Stimulated activated CD8-positive, alpha-beta memory T cell treated with anti-CD3 and anti-CD28 coated beads, Interleukin-4, amount 100 ng/mL, for 24 hours (primary cell): ENCODE results near the gene C22orf42.
"Not testable (repeated sequence)": the region's sequence is repeated elsewhere in the genome, so short reads cannot be mapped to it uniquely, and the experiment has no call there.

ENCODE experiments used
- DNase-seq: peaks from one replicate; pipeline ENCODE4 v3.0.0-alpha.2; 2020; ENCODE audit warnings: low read depth

The C22orf42 gene

DNA sequence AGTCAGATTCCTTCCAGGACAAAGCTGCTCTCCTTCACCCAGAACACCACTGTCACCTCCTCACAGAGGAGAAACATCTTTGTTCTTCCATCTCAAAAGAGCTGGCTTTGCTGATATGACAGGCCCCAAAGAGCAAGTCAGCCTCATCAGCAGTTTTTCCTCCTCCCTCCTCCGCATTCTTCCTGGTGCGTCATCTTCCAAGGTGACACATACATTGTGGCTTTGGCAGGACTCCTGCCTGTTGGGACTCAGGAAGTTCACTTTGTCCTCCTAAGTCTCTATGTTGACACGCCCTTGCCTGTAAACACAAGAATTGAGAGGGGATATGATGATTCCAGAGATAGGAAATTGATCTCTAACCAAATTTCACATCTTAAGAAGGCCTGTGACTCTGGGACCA, 23.1 kb downstream of the C22orf42 start:
- not testable (repeated sequence) for DNase-seq

DNA sequence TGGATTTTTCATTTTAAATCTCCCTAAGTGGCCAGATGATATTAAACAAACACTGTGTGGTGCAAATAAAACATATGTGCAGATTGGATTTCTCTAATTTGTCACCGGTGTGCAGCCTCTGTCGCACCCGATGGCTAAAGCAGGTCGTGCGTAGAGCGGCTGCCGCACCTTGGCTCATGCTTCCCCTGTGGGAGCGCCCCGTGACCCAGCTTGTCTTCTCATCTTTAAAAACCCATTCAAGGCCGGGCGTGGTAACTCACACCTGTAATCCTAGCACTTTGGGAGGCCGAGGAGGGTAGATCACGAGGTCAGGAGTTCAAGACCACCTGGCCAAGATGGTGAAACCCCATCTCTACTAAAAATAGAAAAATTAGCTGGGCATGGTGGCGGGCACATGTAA, 24.3 kb downstream of the C22orf42 start:
- not testable (repeated sequence) for DNase-seq

DNA sequence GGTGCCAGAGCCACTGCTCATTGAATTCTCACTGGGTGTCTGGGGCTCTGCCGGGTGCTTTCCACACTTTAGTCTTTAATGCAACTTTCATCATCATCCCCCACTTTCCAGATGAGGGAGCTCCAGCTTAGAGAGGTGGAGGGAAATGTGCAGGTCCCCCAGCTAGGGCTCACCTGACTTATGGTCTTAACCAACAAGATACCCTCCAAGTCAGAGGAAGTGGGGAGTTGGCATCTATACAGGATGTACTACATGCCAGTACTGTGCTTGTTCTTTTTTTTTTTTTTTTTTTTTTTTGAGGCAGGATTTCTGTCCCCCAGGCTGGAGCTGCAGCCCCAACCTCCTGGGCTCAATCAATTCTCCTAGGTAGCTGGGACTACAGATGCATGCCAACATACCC, 26.3 kb downstream of the C22orf42 start:
- no peak for DNase-seq

DNA sequence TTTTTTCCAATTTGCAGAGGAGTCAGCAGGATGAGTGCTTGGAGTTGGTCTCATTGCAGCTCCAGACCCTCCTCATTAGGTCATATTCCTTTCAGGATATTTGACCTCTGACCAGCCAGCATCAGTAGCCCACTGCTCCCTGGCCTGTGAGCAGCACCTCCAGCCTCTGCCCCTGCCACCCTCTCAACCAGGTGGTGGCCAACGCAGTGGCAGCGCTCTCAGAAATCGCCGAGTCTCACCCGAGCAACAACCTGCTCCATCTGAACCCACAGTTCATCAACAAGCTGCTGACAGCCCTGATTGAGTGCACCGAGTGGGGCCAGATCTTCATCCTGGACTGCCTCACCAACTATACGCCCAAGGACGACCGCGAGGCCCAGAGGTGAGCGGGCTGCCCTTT, 27.0 kb downstream of the C22orf42 start:
- no peak for DNase-seq

DNA sequence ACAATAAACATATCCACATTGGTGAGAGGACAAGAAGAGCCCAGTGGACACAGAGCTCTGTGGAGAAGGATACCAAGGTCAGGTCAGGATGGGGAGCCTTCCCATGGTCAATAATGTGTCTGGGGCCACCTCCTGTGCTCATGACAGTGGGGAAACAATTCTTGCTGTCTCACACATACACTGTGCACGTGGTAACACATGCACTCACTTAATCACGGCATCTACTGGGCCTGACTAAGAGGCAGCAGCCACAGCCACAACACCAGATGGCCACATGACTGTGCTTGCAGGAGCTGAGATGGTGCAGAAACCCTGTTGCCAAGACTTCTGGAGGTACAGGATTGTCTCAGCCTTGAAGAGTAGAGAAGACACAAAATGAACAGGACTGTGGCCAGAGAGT, 28.6 kb downstream of the C22orf42 start:
- no peak for DNase-seq

DNA sequence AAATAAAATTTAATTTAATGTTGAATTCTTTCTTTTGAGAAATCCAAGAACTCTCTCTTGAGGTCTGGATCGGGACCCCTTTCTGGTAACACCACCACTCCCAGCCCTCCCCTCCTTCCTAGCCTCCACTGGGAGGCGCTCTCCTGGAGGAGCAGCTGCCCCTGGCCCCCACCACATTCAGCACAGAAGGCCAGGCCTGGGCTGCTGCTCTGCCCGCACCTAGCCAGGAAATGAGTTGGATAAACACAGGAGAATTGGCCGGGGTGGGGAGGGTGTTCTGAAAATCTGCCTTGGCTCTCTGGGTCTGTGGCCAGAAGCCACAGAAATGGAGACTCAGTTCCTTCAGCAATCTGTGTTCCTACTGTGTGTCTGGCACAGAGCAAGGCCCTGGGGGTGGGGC, 31.2 kb downstream of the C22orf42 start:
- no peak for DNase-seq

DNA sequence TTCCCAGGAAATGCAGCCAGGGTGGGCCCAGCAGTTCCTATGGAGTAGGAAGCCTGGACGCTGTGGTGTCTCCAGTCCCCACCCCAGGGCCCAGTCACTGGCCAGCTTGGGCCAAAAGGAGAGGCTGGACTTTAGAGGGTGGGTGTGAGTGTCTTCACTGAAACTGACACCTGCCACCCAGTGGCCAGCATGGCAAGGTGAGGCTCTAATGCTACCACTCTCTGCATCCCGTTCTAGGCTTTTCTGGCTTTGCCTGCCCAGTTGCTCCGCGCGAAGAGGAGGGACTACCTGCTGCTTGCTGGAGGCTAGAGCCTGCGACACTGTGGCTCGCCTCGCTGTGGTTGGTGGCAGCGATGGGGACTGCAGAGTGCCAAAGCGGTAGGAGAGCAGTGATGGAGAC, 35.4 kb downstream of the C22orf42 start:
- DNase-seq: no peak

DNA sequence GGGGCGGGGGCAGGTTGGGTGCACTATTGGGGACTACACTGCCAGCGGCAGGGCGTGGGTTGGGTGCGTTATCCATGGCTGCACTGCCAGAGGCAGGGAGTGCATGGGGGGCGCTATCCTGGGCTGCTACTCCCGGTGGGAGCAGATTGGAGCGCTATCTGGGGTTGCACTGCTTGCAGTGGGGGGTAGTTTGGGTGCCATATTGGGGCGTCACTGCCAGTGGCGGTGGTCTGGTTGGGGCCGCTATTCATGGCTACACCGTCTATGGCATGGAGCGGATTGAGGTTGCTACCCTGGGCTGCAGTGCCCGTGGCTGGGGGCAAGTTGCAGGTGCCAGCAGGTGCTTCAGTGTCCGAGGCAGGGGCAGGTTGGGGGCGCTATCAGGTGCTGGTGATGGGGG, 36.2 kb downstream of the C22orf42 start:
- DNase-seq: no peak

DNA sequence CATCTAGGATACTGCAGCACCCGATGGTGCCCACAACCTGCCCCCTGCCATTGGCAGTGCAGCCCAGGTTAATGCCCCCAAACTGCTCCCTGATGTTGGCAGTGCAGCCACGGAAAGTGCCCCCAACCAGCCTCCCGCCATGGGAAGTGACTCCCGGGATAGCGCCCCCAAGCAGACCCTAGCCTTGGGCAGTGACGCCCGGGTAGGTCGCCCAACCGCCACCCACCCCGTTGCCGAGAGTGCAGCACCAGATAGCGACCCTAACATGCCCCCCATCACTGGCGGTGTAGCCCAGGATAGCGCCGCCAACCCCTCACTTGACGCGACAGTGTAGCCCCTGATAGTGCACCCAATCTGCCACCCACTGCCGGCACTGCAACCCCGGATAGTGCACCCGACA, 38.5 kb downstream of the C22orf42 start:
- DNase-seq: no peak

DNA sequence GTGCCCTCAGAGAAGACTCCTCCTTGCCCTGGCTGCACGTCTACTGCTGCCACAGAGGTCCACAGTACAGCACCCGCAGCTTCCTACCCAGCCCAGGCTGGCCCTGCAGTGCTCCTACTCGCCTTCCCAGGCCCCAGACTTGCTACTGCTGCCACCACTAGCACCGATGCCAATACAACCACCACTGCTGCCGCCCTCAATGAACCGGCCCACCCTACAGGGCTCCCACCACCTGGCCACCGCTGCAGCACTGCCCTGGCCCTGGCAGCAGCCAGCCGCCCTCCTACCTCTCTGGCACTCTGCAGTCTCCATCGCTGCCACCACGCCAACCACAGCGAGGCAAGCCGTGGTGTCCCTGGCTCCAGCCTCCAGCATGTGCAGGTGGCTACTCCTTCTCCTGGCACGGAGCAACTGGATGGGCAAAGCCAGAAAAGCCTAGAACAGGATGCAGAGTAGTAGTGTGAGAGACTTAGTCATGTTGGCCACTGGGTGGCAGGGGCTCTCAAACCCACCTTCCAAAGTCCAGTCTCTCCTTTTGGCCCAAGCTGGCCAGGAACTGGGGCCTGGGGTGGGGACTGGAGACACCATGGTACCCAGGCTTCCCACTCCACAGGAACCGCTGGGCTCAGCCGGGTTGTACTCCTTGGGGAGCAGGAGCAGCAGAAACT, 39.4 kb downstream of the C22orf42 start:
- DNase-seq: no peak

DNA sequence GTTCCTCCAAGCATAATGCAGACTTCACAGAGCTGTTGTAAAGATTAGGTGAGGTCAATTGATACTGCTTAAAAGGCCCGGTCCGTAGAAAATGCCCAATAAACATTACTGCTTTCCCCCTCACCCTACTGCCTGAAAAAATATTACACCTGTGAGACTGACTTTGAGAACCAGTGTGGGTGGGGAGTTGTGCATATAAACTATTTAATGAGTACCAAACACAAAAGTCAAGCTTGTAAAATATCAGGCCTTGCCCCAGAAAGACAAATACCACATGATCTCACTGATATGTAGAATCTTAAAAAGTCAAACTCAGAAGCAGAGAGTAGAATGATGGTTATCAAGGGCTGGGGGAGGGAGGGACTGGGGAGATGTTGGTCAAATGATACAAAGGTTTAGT, 46.7 kb downstream of the C22orf42 start:
- no peak for DNase-seq

DNA sequence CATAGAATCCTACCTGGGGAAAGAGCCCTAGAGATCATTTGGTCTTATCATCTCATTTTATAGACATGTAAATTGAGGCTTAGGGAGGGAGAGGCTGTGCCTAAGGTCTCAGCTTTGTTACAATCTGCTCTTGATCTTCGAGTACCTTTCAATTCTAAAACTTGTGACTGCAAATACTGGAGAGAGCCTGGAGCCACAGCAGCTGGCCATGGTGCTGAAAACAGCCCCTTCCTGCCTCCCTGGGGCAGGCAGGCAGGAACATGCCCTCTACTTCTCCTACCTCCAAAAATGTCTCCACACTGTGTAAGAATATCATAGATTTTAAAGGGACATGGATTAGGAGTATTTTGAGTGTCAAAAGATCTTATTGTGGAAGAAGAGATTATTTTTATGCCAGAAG, 52.2 kb downstream of the C22orf42 start:
- no peak for DNase-seq

DNA sequence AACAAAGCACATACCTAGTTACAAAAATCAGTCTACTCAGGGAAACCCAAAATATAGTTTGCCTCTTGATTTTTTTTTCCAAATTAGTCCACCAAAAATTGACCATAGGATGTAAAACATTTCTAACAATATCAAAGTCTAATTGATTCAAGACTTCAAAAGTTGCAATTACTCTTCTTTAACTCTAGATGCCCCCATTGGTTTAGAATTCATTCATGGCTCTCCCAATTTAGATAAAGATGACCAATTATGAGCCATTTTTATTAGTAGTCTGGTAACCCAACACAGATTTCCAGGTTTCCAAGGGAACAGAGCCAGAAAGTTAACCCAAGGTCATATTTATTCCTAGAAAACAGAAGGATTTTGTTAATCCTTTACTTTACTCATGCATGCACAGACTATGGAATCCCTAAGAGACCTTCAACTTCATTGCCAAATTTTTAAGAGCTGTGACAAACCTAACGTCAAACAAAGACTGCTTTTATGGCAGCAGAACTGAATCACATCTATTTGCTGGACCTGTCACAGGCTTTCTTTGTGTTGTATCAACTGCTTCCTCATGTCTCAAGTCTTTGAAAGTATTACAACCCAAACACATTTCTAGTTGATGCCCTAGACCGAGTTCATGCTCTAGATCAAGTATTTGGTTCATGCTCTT, 55.3 kb downstream of the C22orf42 start:
- DNase-seq: no peak

DNA sequence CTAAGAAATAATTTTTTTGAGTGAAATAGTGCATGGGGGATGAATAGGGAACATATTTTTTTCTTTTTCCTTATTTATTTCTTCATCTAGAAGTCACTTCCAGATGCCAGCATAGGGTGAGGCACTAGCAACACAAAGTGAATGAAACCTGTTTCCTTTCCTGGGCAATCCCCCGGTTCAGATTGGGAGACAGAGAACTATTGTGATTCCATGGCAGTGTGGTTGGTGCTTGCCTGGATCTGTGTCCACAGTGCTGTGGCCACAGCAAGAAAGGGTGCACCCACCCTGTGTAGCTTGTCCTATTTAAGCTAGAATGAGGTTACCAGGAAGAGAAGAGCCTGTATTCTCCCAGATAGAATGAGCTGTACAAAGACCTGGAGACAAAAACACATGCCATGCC, 58.4 kb downstream of the C22orf42 start:
- DNase-seq: no peak
